Activated T-helper 1 cell treated with anti-CD3 and anti-CD28 coated beads, Interleukin-12 subunit alpha, Interleukin-12 subunit beta, Interleukin-2, Interleukin-4 antibody, amounts not matched to agents 30 ng/mL and 10 ng/mL and 1 ng/mL, durations not matched to agents 14 hours and 24 hours and 36 hours (primary cell): ENCODE data around the gene KCNB1. TPM values are rescaled to one million over a fixed set of nuclear protein-coding genes. Genes with fewer than 3 reads are reported as not detected.

ENCODE experiments used
- DNase-seq: peaks from one replicate; pipeline ENCODE4 v3.0.0; 2021; ENCODE audit warnings: low spot score
- H3K27ac Mint-ChIP-seq: one replicate; pipeline ENCODE4 v1.8.0; 2021; ENCODE audit warnings: mild to moderate bottlenecking, mixed read lengths
- H3K27me3 Mint-ChIP-seq: one replicate; pipeline ENCODE4 v1.8.0; 2022; ENCODE audit warnings: mild to moderate bottlenecking, moderate library complexity, mixed read lengths; ENCODE audit not compliant: insufficient read depth
- H3K36me3 Mint-ChIP-seq: one replicate; pipeline ENCODE4 v1.8.0; 2021; ENCODE audit warnings: low read depth, mixed read lengths
- H3K4me1 Mint-ChIP-seq: one replicate; pipeline ENCODE4 v1.8.0; 2021; ENCODE audit warnings: low read depth, mixed read lengths
- H3K4me3 Mint-ChIP-seq: one replicate; pipeline ENCODE4 v1.8.0; 2021; ENCODE audit warnings: mild to moderate bottlenecking, moderate library complexity, mixed read lengths
- H3K9me3 Mint-ChIP-seq: one replicate; pipeline ENCODE4 v1.8.0; 2021; ENCODE audit warnings: mixed read lengths
- intact Hi-C: fragments of 100-400 bp; cut with micrococcal nuclease; formaldehyde crosslinking; loops from one replicate; pipeline ENCODE4 v1.15.1; 2024
- total RNA-seq: library from RNA; stranded (reverse); gene quantifications from 2 replicates; pipeline ENCODE4 v1.2.3, GENCODE V29; 2022

Gene KCNB1
- total RNA-seq, 1 donor from 2014 or later, result 0.08 TPM

DNA sequence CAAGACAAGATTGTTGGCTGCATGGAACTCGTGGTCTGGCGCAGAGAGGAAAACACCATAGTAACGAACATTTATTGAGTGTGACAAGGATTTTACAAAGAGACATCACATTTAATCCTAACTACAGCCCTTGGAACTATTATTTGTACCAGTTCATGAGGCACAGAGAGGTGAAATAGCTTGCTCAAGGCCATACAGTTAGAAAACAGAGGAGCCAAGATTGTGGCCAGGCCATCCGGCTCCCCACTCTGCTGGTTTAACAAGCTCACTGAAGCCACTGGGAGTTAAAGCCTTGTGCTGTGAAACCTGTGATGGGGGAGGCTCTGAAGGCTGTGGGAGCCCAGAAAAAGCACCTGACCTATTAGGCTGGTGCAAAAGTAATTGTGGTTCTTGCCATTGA is 129.7 kb downstream of the KCNB1 start:
- Mint-ChIP-seq H3K27ac (no peak overlapping the region), H3K4me1 (no peaks in the 10 kb centered on the region), H3K4me3 (no peak overlapping the region), H3K36me3 (no peaks in the 10 kb centered on the region), H3K27me3 (peaks cover 25% of the 10 kb centered on the region), H3K9me3 (no peaks in the 10 kb centered on the region)
- no peak for DNase-seq
- intact Hi-C loops, result no loop called here

DNA sequence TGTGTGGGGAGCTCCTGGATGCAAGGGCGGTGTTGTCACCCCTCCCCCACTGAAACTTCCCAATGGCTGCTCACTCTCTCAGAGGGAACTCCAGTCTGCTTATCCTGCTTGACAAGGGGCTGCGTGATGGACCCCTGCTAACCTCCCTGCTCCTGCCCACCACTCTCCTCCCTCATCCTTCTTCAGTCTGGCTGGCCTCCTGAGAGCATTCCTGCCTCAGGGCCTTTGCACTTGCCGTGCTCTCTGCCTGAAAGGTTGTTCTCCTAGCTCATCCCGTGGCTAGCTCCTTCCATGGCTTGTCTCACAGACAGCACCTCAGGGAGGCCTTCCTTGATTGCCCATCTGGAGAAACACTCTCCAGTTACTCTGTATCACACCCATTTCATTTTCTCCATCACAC is 130.7 kb downstream of the KCNB1 start:
- Mint-ChIP-seq H3K27ac (no peak overlapping the region), H3K9me3 (no peaks in the 10 kb centered on the region), H3K36me3 (no peaks in the 10 kb centered on the region), H3K27me3 (peaks cover 22% of the 10 kb centered on the region), H3K4me3 (no peak overlapping the region), H3K4me1 (no peaks in the 10 kb centered on the region)
- intact Hi-C loops, result no loop called here
- DNase-seq, result no peak

DNA sequence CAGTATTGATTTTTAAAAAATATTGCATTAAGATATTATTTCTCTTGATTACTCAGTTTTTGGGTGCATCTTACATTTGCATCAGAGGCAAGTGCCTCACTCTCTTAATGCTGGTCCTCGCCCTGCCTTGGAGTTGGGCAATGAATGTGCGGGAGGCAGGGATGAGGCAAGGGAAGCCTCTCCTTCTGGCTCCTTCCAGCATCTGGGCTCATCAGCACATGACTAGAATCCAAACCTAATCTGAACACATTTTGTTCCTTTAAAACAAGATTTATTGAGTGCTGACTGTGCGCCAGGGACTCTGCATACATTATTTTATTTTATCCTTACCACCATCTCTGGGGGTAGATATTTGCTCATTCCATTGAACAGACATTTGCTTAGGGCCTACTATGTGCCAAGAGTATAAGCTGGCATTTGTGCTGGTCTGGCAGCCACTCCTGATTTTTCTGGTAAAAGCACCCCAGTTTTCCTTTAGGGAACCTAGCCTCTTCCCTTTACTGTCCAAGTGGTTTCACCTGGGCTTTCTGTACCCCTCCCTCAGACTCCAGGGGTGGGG is 132.7 kb downstream of the KCNB1 start:
- DNase-seq, result no peak
- H3K9me3 Mint-ChIP-seq, result no peaks in the 10 kb centered on the region
- intact Hi-C loops, result no loop called here
- H3K27ac Mint-ChIP-seq, result no peak overlapping the region
- H3K36me3 Mint-ChIP-seq, result no peaks in the 10 kb centered on the region
- H3K4me1 Mint-ChIP-seq, result no peaks in the 10 kb centered on the region
- H3K4me3 Mint-ChIP-seq, result no peak overlapping the region
- H3K27me3 Mint-ChIP-seq, result peaks cover 26% of the 10 kb centered on the region

DNA sequence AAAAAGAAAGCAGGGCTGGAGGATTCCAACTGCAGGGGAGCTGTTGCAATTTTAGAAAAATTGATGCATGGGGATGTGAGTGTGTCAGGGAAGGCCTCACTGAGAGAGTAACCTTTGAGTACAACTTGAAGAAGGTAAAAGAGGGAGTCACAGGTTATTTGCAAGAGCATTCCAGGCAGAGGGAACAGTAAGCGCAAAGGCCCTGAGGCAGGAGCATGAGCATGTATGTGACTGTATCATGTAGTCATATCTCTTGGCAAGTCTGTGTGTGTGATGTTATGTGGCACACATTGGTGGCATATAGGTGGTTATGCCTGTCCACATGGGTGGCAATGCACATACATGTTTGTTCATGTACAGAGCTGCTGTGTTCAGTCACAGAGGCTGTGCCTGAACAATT is 133.4 kb downstream of the KCNB1 start:
- H3K27me3 Mint-ChIP-seq, result peaks cover 25% of the 10 kb centered on the region
- intact Hi-C loops, result no loop called here
- H3K9me3 Mint-ChIP-seq, result no peaks in the 10 kb centered on the region
- H3K27ac Mint-ChIP-seq, result no peak overlapping the region
- no peaks in the 10 kb centered on the region for H3K4me1 Mint-ChIP-seq
- no peaks in the 10 kb centered on the region for H3K36me3 Mint-ChIP-seq
- no peak overlapping the region for H3K4me3 Mint-ChIP-seq
- DNase-seq, result no peak

DNA sequence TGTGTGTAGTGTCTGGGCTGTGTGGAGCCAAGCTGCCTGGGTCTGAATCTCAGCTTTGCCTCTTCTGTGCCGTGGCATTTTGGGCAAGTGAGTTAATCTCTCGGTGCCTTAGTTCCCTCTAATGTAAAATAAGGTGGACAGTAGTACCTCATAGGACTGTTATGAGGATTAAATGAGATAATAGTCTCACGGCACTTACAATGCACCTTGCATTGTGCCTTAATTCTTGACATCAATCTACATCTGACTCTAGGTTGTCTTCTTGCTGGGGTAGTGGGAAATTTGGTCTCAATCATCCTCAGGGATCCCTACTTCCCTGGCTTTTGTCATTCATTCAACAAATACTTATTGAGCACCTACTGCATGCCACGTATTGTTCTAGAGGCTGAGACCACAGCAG is 133.9 kb downstream of the KCNB1 start:
- Mint-ChIP-seq H3K9me3 (no peaks in the 10 kb centered on the region), H3K36me3 (no peaks in the 10 kb centered on the region), H3K4me3 (no peak overlapping the region), H3K27me3 (peaks cover 29% of the 10 kb centered on the region), H3K4me1 (no peaks in the 10 kb centered on the region), H3K27ac (no peak overlapping the region)
- DNase-seq, result no peak
- intact Hi-C loops, result no loop called here

DNA sequence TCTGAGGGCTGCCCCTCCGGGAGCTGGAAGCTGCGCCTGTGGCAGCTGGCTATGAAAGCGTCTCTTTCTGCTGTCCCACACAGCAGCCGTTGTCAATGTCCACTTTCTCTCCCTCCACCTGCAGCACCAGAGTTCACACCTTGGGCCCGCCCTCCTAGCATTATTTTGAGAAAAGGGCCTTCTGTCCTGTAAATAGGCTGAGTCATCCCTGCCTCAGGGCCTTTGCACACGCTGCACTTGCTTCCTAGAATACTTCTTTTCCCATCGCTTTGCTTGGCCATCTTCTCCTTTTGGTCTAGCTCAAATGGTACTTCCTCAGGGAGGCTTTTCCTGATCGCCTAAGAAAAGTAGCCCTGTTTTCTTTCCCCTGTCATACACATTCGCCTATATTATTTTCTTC is 135.3 kb downstream of the KCNB1 start:
- Mint-ChIP-seq H3K27ac (no peak overlapping the region), H3K27me3 (peaks cover 34% of the 10 kb centered on the region), H3K9me3 (no peaks in the 10 kb centered on the region), H3K4me1 (no peaks in the 10 kb centered on the region), H3K4me3 (no peak overlapping the region), H3K36me3 (no peaks in the 10 kb centered on the region)
- intact Hi-C loops, result no loop called here
- no peak for DNase-seq

DNA sequence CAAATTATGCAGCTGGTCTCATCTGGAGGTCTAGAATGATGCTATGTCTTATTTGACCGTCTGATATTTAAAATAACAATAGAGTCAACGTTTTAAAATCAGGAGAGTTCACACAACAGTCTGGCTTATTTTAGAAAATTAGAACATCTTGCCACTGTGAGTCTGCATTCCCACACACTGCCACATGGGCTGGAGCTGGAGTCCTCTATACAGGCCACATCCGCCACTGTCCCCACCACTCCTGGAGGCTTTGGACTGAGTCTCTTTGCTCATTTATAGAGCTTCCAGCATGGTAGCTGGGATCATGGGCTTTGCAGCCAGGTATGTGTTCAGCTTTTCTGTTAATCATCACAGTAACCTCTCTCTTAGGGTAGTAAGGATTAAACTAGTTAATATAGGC is 135.8 kb downstream of the KCNB1 start:
- H3K36me3 Mint-ChIP-seq, result no peaks in the 10 kb centered on the region
- H3K27me3 Mint-ChIP-seq, result peaks cover 39% of the 10 kb centered on the region
- intact Hi-C loops, result no loop called here
- H3K27ac Mint-ChIP-seq, result no peak overlapping the region
- no peak for DNase-seq
- no peak overlapping the region for H3K4me3 Mint-ChIP-seq
- H3K4me1 Mint-ChIP-seq, result no peaks in the 10 kb centered on the region
- no peaks in the 10 kb centered on the region for H3K9me3 Mint-ChIP-seq

DNA sequence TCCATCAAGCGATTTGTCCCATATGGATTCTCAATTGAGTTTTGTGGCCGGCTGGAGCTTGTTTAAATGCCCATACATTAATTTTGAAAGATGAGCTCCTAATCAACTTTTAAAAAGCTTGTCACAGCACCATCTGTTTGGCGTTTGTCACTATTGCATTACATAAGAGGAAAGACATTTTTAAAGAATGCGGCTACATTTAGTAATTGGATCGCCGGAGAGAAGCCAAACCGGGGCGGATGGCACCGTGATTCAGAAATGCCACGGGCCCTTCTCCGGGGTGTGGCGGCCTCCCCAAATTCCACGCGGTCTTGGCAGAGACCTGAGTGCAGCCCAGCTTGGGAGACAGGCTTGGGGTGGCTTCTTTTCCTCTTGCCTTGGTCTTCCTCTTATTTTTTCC is 136.9 kb downstream of the KCNB1 start:
- Mint-ChIP-seq H3K4me3 (no peak overlapping the region), H3K27me3 (peaks cover 36% of the 10 kb centered on the region), H3K27ac (no peak overlapping the region), H3K36me3 (no peaks in the 10 kb centered on the region), H3K9me3 (no peaks in the 10 kb centered on the region), H3K4me1 (no peaks in the 10 kb centered on the region)
- no peak for DNase-seq
- intact Hi-C loops, result no loop called here

DNA sequence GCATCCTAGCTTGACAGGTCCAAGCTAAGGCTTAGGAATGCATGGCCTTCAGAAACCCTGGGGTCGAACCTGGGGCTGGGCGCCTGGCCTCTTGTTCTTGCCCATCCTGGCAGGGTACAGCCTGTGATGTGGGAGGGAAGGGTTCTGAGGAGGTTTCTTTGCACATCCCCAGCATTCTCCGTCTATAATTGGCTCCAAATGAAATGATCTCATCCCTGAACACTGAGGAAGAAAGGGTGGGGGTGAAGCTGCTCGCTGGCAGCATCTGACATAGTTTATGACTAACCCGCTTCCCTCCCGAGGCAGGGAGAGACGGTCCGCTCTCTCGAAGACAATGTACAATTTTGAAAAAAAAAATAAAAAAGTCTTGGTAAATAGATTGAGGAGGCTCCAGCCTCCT is 137.5 kb downstream of the KCNB1 start:
- intact Hi-C loops, result no loop called here
- Mint-ChIP-seq H3K27me3 (peaks cover 36% of the 10 kb centered on the region), H3K9me3 (no peaks in the 10 kb centered on the region), H3K27ac (no peak overlapping the region), H3K4me3 (no peak overlapping the region), H3K36me3 (no peaks in the 10 kb centered on the region), H3K4me1 (no peaks in the 10 kb centered on the region)
- no peak for DNase-seq

DNA sequence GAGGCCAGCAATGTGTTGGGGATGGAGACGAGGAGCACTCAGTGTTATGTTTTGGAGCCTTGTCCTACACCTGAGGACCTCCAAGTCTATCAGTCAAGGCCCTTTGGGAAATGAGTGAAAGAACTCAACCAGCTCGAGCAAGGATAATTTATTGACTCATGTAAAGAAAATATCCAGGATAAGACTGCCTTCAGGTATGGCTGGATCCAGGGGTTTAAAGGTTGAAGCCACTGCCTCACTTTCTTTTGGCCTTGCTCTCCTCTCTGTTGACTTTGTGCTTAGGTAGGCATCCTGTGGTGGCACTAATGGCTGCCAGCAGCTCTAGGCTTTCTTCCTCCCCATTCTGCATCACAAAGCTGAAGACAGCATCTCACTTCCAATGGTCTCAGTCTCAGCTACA is 138.3 kb downstream of the KCNB1 start:
- Mint-ChIP-seq H3K4me1 (no peaks in the 10 kb centered on the region), H3K9me3 (no peaks in the 10 kb centered on the region), H3K36me3 (no peaks in the 10 kb centered on the region), H3K27ac (no peak overlapping the region), H3K27me3 (peaks cover 34% of the 10 kb centered on the region), H3K4me3 (no peak overlapping the region)
- DNase-seq, result no peak
- intact Hi-C loops, result no loop called here

DNA sequence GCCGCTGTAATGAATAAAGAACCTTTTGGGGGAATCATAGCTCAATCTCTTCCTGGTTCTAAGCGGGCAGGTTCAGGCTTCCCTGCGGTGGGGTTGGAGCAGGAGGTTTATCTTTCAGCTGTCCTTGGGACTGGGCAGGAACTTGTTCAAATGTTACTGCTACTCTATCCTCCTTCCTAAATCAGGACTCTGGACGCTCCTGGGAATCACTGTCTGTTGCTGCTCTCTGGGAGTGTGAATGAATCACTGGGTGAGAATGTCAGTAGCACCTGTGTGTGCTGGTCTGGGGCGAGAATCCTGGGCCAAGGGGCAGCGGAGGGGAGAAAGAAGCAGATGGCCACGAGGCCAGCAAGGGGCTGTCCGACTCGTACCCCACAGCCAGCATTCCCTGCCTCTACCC is 139.2 kb downstream of the KCNB1 start:
- no peaks in the 10 kb centered on the region for H3K4me1 Mint-ChIP-seq
- no peaks in the 10 kb centered on the region for H3K9me3 Mint-ChIP-seq
- no peak overlapping the region for H3K4me3 Mint-ChIP-seq
- H3K36me3 Mint-ChIP-seq, result no peaks in the 10 kb centered on the region
- no peak overlapping the region for H3K27ac Mint-ChIP-seq
- no peak for DNase-seq
- peaks cover 27% of the 10 kb centered on the region for H3K27me3 Mint-ChIP-seq
- intact Hi-C loops, result no loop called here

DNA sequence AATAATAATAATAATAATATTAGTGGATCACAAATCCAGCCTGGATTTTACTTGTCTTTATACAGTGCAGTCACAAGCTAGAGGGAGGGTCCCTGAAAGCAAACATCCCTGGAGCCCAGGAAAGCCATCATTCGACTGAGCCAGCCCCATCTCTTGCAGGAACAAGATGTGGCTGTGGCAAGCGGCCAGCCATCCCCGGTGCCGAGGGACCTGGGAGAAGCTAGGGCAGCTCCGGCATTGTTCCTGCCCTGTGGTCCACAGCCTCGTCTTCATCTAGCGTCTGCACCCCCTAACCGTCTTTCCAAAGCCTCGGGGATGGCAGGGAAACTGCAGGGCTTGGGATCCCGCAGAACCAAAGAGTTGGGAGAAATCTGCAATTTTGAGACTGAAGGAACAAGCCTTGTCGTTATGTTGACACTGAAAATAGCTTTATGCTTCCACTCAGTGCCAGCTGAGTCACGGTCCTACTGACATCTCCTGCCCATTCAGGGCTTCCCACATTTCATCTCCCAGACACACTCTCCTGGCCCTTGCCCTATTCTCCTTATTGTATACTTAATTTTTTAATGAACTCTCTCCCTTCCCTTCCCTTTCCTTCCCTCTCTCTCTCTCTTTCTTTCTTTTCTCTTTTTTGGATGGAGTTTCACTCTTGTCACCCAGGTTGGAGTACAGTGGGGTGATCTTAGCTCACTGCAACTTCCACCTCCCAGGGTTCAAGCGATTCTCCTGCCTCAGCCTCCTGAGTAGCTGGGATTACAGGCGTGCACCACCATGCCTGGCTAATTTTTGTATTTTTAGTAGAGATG is 142.1 kb downstream of the KCNB1 start:
- Mint-ChIP-seq H3K4me1 (no peaks in the 10 kb centered on the region), H3K27ac (no peak overlapping the region), H3K27me3 (peaks cover 17% of the 10 kb centered on the region), H3K36me3 (no peaks in the 10 kb centered on the region), H3K9me3 (no peaks in the 10 kb centered on the region), H3K4me3 (no peak overlapping the region)
- DNase-seq, result no peak
- intact Hi-C loops, result no loop called here

DNA sequence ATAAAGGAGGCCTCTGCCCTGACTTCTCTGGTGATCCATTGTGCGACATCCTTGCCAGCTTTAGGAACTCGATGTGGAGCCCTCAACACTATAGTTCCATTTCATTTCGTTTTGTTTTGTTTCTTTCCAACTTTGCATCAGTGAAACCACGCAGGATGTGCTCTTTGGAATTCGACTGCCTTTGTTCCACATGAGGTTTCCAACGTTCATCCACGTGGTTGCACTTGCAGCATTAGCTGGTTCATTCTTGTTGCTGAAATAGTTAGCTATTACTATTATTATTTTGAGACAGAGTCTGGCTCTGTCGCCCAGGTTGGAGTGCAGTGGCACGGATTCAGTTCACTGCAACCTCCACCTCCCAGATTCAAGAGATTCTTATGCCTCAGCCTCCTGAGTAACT is 143.3 kb downstream of the KCNB1 start:
- Mint-ChIP-seq H3K9me3 (no peaks in the 10 kb centered on the region), H3K4me1 (no peaks in the 10 kb centered on the region), H3K27ac (no peak overlapping the region), H3K4me3 (no peak overlapping the region), H3K27me3 (peaks cover 17% of the 10 kb centered on the region), H3K36me3 (no peaks in the 10 kb centered on the region)
- no peak for DNase-seq
- intact Hi-C loops, result no loop called here

DNA sequence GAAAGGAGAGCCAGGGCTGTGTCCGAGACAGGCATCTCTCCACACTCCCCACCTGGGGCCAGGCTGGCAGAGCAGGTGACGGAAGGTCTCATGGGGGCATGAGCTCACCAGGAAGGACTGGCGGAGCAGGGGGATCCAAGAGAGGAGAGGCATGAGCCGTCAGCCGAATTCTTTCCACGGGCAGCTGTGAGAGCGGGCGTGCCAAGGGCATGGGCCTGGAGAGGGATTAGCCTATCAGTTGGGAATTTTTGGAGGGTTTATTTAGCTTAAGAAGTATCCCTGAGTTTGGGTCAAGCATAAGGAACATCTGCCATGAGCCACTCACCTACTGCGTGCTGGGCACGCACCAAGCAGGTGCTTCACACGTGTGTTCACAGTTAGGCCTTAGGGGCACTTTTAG is 144.4 kb downstream of the KCNB1 start:
- Mint-ChIP-seq H3K27me3 (peaks cover 12% of the 10 kb centered on the region), H3K4me3 (no peak overlapping the region), H3K4me1 (no peaks in the 10 kb centered on the region), H3K27ac (no peak overlapping the region), H3K9me3 (no peaks in the 10 kb centered on the region), H3K36me3 (no peaks in the 10 kb centered on the region)
- intact Hi-C loops, result no loop called here
- DNase-seq, result no peak
